ENCODE results near the gene DAPK1.
A peak's percentile ranks its signal among the peaks of the same experiment; 100 is the strongest.

The DAPK1 gene

GRCh38 chr9:87720173-87720572, 222.5 kb downstream of the DAPK1 start:
- Histone ChIP-seq H3K14ac (ENCODE audit: low read length) (no peak overlapping the region), H3K9me3 (ENCODE audit: insufficient read depth, low read depth, low read length) (no peaks in the 10 kb centered on the region), H3K36me3 (ENCODE audit: control insufficient read depth in 1 of 2, insufficient read depth in 2 of 2, low read length in 2 of 2) (no peaks in the 10 kb centered on the region), H3K79me2 (ENCODE audit: control insufficient read depth, insufficient read depth, low read length, poor library complexity) (no peaks in the 10 kb centered on the region), H3K4ac (ENCODE audit: low read depth, low read length) (no peak overlapping the region), H2AK5ac (ENCODE audit: low read length) (no peak overlapping the region), H2BK5ac (ENCODE audit: low read depth, low read length, poor library complexity) (no peak overlapping the region), H2BK120ac (ENCODE audit: insufficient read depth, low read length, poor library complexity) (no peak overlapping the region), H4K91ac (ENCODE audit: low read depth, low read length) (no peak overlapping the region), H3K27me3 (ENCODE audit: insufficient read depth, low read length) (no peaks in the 10 kb centered on the region), H3K27ac (ENCODE audit: low read depth, low read length) (no peak overlapping the region), H3K9ac (ENCODE audit: low read length) (no peak overlapping the region), H2AFZ (ENCODE audit: insufficient read depth, low read length, poor library complexity) (no peak overlapping the region), H4K8ac (ENCODE audit: low read depth, low read length) (no peak overlapping the region), H3K23ac (ENCODE audit: low read length) (no peak overlapping the region), H3K4me1 (ENCODE audit: control insufficient read depth in 1 of 2, insufficient read depth in 2 of 2, low read length in 2 of 2) (peaks cover 0 to 3% of the 10 kb centered on the region in 2 experiments), H3K79me1 (ENCODE audit: low read length) (peaks cover 4% of the 10 kb centered on the region), H2BK12ac (ENCODE audit: low read length) (no peak overlapping the region), H3K4me3 (ENCODE audit: low read depth, low read length) (no peak overlapping the region), H3K18ac (ENCODE audit: low read length) (no peak overlapping the region), H4K12ac (ENCODE audit: low read depth, low read length) (no peak overlapping the region), H3K4me2 (ENCODE audit: low read length) (no peak overlapping the region)
- DNase-seq = no peak
- WGBS (ENCODE audit: extremely low coverage, insufficient coverage, insufficient read length) = no CpG with 5 or more reads among the region's 2 CpGs

- no peak overlapping the region for H2BK5ac ChIP-seq (ENCODE audit: low read depth, low read length, poor library complexity)
- no peak for DNase-seq
- no peak overlapping the region for H3K14ac ChIP-seq (ENCODE audit: low read length)
- H3K27me3 ChIP-seq (ENCODE audit: insufficient read depth, low read length) = no peaks in the 10 kb centered on the region
- no peak overlapping the region for H4K8ac ChIP-seq (ENCODE audit: low read depth, low read length)
- H3K79me2 ChIP-seq (ENCODE audit: control insufficient read depth, insufficient read depth, low read length, poor library complexity) = peaks cover 6% of the 10 kb centered on the region
- no peak overlapping the region for H3K27ac ChIP-seq (ENCODE audit: low read depth, low read length)
- no CpG with 5 or more reads among the region's 5 CpGs for WGBS (ENCODE audit: extremely low coverage, insufficient coverage, insufficient read length)
- peaks cover 0 to under 1% of the 10 kb centered on the region in 2 experiments for H3K36me3 ChIP-seq (ENCODE audit: control insufficient read depth in 1 of 2, insufficient read depth in 2 of 2, low read length in 2 of 2)
- no peak overlapping the region for H3K4me2 ChIP-seq (ENCODE audit: low read length)
- no peak overlapping the region for H2AK5ac ChIP-seq (ENCODE audit: low read length)
- H3K4me1 ChIP-seq (ENCODE audit: control insufficient read depth in 1 of 2, insufficient read depth in 2 of 2, low read length in 2 of 2) = peaks cover 0 to 5% of the 10 kb centered on the region in 2 experiments
- peaks cover 13% of the 10 kb centered on the region for H3K79me1 ChIP-seq (ENCODE audit: low read length)
- no peak overlapping the region for H3K4me3 ChIP-seq (ENCODE audit: low read depth, low read length)
- H3K23ac ChIP-seq (ENCODE audit: low read length) = no peak overlapping the region
- H3K18ac ChIP-seq (ENCODE audit: low read length) = no peak overlapping the region
- no peak overlapping the region for H2BK120ac ChIP-seq (ENCODE audit: insufficient read depth, low read length, poor library complexity)
- no peak overlapping the region for H4K91ac ChIP-seq (ENCODE audit: low read depth, low read length)
- no peak overlapping the region for H4K12ac ChIP-seq (ENCODE audit: low read depth, low read length)
- H3K9me3 ChIP-seq (ENCODE audit: insufficient read depth, low read depth, low read length) = no peaks in the 10 kb centered on the region
- no peak overlapping the region for H2AFZ ChIP-seq (ENCODE audit: insufficient read depth, low read length, poor library complexity)
- H2BK12ac ChIP-seq (ENCODE audit: low read length) = no peak overlapping the region
- no peak overlapping the region for H3K4ac ChIP-seq (ENCODE audit: low read depth, low read length)
- no peak overlapping the region for H3K9ac ChIP-seq (ENCODE audit: low read length)
Measured at GRCh38 chr9:87722393-87723088, 224.9 kb downstream of the DAPK1 start.

- H2AK5ac ChIP-seq (ENCODE audit: low read length) = no peak overlapping the region
- H4K91ac ChIP-seq (ENCODE audit: low read depth, low read length) = peak overlapping the region; percentile 92
- DNase-seq = no peak
- H3K18ac ChIP-seq (ENCODE audit: low read length) = no peak overlapping the region
- H2BK12ac ChIP-seq (ENCODE audit: low read length) = peak overlapping the region; percentile 21
- WGBS (ENCODE audit: extremely low coverage, insufficient coverage, insufficient read length) = no CpG with 5 or more reads among the region's 25 CpGs
- no peak overlapping the region for H2BK5ac ChIP-seq (ENCODE audit: low read depth, low read length, poor library complexity)
- peak overlapping the region; percentile 86 for H3K4me3 ChIP-seq (ENCODE audit: low read depth, low read length)
- H3K23ac ChIP-seq (ENCODE audit: low read length) = no peak overlapping the region
- peaks cover 13% of the 10 kb centered on the region for H3K79me1 ChIP-seq (ENCODE audit: low read length)
- H3K4ac ChIP-seq (ENCODE audit: low read depth, low read length) = no peak overlapping the region
- H3K27me3 ChIP-seq (ENCODE audit: insufficient read depth, low read length) = no peaks in the 10 kb centered on the region
- H2BK120ac ChIP-seq (ENCODE audit: insufficient read depth, low read length, poor library complexity) = no peak overlapping the region
- no peak overlapping the region for H3K9ac ChIP-seq (ENCODE audit: low read length)
- peaks cover 6% of the 10 kb centered on the region for H3K79me2 ChIP-seq (ENCODE audit: control insufficient read depth, insufficient read depth, low read length, poor library complexity)
- H3K14ac ChIP-seq (ENCODE audit: low read length) = peak overlapping the region; percentile 85
- H4K8ac ChIP-seq (ENCODE audit: low read depth, low read length) = peak overlapping the region; percentile 92
- peak overlapping the region; percentile 5 for H4K12ac ChIP-seq (ENCODE audit: low read depth, low read length)
- peaks cover 0 to 5% of the 10 kb centered on the region in 2 experiments for H3K4me1 ChIP-seq (ENCODE audit: control insufficient read depth in 1 of 2, insufficient read depth in 2 of 2, low read length in 2 of 2)
- H3K27ac ChIP-seq (ENCODE audit: low read depth, low read length) = peak overlapping the region; percentile 96
- H3K36me3 ChIP-seq (ENCODE audit: control insufficient read depth in 1 of 2, insufficient read depth in 2 of 2, low read length in 2 of 2) = peaks cover 3 to 11% of the 10 kb centered on the region in 2 experiments
- peak overlapping the region; percentile 64 for H3K4me2 ChIP-seq (ENCODE audit: low read length)
- peak overlapping the region; percentile 50 for H2AFZ ChIP-seq (ENCODE audit: insufficient read depth, low read length, poor library complexity)
- H3K9me3 ChIP-seq (ENCODE audit: insufficient read depth, low read depth, low read length) = no peaks in the 10 kb centered on the region
Measured at GRCh38 chr9:87725356-87725899, 227.8 kb downstream of the DAPK1 start.

- Histone ChIP-seq H3K27ac (ENCODE audit: low read depth, low read length) (peak within 1 kb of the TSS; percentile 96), H2BK12ac (ENCODE audit: low read length) (peak within 1 kb of the TSS; percentile 34)
- no CpG with 5 or more reads among the region's 67 CpGs for WGBS (ENCODE audit: extremely low coverage, insufficient coverage, insufficient read length)
Measured at GRCh38 chr9:87725900-87726709, 228.4 kb downstream of the DAPK1 start, which contains the start of gene CTSL. Gene CTSL (plus strand): TSS chr9:87726119. CDS start chr9:87727604, 1,485 bp downstream.

More at GRCh38 chr9:87725900-87726709, 228.4 kb downstream of the DAPK1 start, which contains the start of gene CTSL:
- Histone ChIP-seq H3K18ac (ENCODE audit: low read length) (peak within 1 kb of the TSS; percentile 97), H3K4me1 (ENCODE audit: control insufficient read depth in 1 of 2, insufficient read depth in 2 of 2, low read length in 2 of 2) (peaks cover 0 to 5% of the 10 kb centered on the region in 2 experiments), H3K14ac (ENCODE audit: low read length) (peak within 1 kb of the TSS; percentile 85), H3K27me3 (ENCODE audit: insufficient read depth, low read length) (no peaks in the 10 kb centered on the region), H3K36me3 (ENCODE audit: control insufficient read depth in 1 of 2, insufficient read depth in 2 of 2, low read length in 2 of 2) (peaks cover 6 to 14% of the 10 kb centered on the region in 2 experiments), H4K91ac (ENCODE audit: low read depth, low read length) (peak within 1 kb of the TSS; percentile 92), H3K79me1 (ENCODE audit: low read length) (peaks cover 13% of the 10 kb centered on the region), H2AK5ac (ENCODE audit: low read length) (no peak within 1 kb of the TSS), H2BK120ac (ENCODE audit: insufficient read depth, low read length, poor library complexity) (peak within 1 kb of the TSS; percentile 70), H3K9ac (ENCODE audit: low read length) (peak within 1 kb of the TSS; percentile 91), H3K9me3 (ENCODE audit: insufficient read depth, low read depth, low read length) (no peaks in the 10 kb centered on the region), H3K4me3 (ENCODE audit: low read depth, low read length) (peak within 1 kb of the TSS; percentile 86), H4K12ac (ENCODE audit: low read depth, low read length) (peak within 1 kb of the TSS; percentile 85), H3K23ac (ENCODE audit: low read length) (no peak within 1 kb of the TSS), H2BK5ac (ENCODE audit: low read depth, low read length, poor library complexity) (peak within 1 kb of the TSS; percentile 81), H3K79me2 (ENCODE audit: control insufficient read depth, insufficient read depth, low read length, poor library complexity) (peaks cover 6% of the 10 kb centered on the region), H2AFZ (ENCODE audit: insufficient read depth, low read length, poor library complexity) (peak within 1 kb of the TSS; percentile 50), H3K4ac (ENCODE audit: low read depth, low read length) (peak within 1 kb of the TSS; percentile 47), H3K4me2 (ENCODE audit: low read length) (peak within 1 kb of the TSS; percentile 64), H4K8ac (ENCODE audit: low read depth, low read length) (peak within 1 kb of the TSS; percentile 92)
- DNase-seq = peak; percentile 95

All from trophoblast cell (in vitro differentiated cells and primary cell).